OCI-M2 (cell line): Measurements from ENCODE around the gene VCP.
A peak's percentile ranks its signal among the peaks of the same experiment; 100 is the strongest.

Experiments
- DNase-seq: peaks from one replicate; lab custom pipeline; 2025; ENCODE audit not compliant: unreplicated experiment; lab: John Stamatoyannopoulos, UW

The VCP gene

DNA sequence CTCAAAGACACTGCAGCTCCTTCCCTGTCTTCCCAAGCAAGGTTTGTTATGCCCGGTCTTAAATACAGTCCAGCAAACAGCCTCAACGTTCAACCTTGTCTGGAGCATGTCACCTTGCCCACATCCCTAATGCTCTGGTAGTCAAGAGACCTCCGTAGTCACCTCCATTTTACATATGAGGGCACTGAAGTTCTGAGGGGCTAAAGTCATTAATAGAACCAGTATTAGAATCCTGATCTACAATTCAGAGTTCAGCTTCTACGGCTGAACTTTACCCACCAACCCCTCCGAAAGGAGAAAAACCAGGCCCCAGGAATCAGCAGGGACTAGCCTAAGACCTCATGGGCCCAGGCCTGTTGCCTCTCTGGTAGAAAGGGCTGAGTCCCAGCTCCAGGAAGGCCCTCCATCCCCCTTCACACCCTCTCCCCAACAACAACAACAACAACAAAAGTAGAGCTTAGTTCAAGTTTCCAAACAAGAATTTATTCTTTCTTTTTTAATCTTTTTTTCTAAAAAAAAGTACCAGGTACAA is 31.3 kb upstream of the VCP start:
- no peak for DNase-seq

DNA sequence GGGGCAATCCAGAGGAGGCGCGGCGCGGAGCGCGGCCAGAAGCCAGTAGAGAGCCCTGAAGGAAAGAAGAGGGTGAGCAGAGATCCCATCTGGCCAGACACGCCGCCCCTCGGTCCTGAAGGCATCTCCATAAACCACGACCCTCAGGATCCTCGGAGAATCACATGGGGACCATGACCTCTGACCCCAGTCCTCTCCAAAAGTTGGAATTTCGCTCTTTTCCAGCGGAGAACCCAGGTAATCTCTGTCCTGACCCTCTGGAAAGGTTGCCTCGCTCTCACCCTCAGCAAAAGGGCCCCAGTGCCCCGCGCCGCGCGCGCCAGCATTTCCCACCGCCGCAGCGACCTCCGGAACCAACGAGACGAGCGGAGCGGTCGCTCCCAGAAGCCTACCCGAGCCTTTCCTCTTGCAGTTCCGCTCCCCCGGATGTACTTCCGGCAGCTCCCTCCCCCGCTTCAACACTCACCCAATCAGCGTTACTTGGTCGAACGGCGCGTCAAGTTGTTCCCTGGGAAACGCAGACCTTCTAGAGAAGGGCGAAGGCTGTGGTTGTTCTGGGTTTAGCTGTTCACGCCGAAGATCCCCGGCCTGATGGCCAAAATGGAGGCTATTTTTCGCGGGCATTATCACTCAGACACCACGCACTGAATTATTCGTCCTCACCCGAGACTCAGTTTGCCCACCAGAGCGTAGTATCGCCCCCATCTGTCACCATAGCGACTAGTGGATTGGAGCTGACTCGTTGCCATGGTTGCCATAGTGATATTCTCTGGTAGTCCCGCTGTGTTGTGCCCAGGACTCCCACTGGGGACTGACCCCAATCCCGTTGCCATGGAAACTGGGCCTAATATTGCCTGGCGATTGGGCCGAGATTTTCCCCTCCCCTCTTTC is 30.6 kb upstream of the VCP start, which contains the start of gene STOML2:
Gene STOML2 (minus strand): TSS at position 363 of the 891 bp plus-strand sequence. CDS start 37 bp downstream, at position 326.
- peak; percentile 28 for DNase-seq

DNA sequence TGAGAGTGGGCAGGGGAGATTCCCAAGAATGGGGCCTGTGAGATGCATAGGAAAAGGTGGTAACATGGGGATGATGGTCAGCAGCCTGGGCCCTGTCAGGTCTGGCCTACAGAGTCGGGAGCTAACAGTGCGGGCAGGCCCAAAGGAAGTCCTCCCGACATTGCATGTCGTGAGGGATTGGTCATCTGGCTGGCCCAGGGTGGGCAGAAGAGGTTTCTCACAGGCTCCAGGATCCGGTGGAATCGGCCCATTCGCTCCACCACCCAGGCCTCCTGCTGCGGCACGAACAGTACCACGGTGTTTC is 30.0 kb upstream of the VCP start:
- DNase-seq, result no peak

DNA sequence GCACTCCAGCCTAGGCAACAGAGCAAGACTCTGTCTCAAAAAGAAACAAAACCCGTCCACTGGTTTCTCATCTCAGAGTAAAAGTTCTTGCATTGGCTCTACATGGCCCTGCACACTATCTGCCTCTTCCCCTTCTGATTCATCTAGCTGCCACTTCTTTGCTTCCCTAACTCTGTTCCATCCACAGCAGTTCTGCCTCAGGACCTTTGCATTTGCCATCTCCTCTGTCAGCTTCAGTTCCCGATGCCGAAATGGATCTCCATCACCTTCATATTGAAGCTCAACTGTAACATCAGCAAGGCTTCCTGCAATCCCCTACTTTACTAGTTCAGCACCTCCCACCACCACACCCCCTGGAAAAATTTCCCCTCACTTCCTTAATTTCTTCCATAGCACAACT is 25.1 kb upstream of the VCP start:
- no peak for DNase-seq

DNA sequence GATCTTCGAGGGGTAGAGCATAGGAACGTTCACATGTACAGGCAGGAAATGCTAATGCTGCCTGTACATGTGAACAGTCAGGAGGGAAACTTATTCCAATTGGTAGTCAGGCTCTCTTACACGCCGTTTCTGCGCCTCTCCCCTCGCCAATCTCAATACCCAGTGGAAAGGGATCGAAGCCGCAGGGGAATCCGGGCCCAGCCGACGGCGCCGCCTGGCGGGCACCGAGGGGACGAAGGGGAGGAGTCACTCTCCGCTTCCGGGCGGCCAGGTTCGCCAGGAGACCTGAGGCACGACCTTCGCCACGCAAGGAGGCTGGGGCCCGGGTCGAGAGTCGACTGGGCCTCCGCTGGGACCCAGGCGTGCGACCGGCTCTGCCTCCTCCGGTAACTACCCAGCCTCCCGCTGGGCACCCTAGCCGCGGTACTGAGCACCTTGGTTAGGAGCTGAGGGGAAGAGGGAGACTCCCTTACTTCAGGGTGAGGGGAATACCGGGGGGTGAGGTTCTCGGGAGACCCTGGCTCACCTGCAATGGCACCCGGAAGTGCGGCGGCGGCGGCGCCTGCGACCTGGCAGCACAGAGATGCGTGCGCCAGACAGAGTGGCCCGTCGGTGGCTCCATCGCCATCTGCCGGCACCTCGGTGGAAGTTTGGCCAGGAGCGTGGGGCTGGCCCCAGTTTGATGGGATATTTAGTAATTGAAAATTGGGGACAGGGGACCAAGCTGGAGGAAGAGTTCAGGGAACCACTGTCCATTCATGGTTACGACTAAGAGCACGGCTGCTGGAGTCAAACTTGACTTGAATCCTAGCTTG is 23.8 kb upstream of the VCP start, which contains the start of gene PIGO:
Gene PIGO (minus strand): TSS at position 557 of the 815 bp plus-strand sequence. CDS start 1,026 bp downstream, outside the sequence.
- DNase-seq, result peak; percentile 46

DNA sequence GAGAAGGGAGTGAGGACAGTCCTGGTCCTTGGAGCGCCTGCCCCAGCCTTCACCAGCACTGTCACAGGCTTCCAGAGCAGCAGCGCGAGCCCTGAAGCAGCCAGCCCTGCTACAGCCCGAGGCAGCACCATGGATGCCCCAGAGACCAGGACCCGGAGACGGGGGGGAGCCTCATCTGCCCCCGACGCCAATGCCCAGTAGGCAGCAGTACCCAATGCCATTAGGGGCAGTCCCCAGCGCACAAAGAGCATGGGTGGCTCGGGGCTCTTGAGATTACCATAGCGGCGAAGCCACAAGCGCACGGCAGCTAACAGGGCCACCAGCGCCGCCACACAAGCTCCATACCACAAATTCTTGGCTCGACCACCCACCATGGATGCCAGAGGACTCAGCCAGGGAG is 19.1 kb upstream of the VCP start:
- DNase-seq, result no peak

DNA sequence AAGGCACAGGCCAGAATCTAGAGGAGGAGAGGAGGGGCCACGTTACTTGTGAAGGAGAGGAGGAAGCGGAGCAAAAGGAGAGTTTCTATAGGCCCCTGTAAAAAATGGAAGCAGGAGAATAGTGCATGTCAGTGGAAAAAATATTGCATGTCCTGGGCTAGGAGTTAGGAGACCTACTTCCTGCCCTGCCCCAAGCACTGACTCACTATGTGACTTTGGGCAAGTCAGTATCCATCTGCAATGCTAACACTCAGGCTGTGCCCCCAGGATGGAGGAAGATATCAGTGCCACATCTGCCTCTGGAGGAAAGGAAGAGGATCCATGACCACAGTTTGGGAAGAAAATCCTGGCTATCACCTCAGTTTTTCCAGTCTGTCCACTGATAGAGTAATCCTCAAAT is 17.0 kb upstream of the VCP start:
- no peak for DNase-seq

DNA sequence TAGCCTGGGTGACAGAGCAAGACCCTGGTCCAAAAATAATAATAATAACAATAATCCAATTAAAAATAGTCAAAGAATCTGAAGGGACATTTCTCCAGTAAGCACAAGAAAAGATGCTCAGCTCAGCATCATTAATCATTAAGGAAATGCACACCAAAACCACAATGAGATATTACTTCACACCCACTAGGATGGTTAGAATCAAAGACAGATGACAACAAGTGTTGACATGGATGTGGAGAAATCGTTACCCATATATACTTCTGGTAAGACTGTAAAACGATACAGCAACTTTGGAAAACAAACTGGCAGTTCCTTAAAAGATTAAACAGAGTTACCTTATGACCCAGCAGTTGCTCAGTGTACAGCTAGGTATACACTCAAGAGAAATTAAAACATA is 12.7 kb upstream of the VCP start:
- no peak for DNase-seq

DNA sequence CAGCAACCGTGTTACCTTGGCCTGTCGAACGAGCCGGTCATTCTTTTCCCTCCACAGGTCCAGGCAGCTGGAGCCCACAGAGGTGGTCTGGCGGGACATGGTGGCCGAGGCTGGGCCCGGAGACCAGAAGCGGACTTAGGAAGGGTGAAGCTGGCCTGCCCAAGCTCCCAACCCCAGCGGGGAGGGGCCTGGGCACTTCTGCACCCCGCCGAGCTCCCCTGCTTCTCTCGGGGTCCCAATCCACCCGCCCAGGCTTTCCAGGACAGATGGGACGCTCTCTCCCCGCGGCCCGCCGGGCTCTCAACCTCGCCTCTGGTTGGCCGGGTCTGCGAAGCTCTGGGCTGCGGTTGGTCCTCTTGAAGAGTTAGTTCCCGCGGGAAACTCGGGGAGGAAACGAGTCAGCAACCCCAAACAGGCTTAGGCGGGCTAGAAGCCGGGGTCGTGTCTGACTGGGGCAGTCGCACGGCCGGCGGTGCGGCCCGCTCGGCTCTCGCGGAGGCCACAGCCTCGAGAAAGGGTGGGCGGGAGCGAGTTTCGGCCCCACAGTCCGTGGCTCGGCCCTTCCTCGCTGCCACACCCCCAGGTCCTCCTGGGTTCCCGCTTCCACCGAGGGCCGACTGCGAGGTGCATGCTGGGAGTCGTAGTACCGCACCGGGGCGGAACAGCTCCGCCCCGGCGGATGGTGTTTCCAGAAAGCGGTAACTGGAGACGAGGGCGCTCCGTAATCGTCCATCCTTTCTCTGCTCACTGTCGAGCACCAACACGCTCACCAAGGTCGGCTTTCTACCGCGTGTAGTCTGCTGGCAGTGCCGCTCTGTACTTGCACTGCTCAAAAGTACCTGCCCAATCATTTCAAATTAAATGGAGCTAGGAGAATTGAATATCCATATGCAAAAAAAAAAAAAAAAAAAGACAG is 7.3 kb upstream of the VCP start, which contains the start of gene FANCG:
Gene FANCG (minus strand): TSS at position 517 of the 916 bp plus-strand sequence. CDS start 418 bp downstream, at position 99.
- DNase-seq, result peak; percentile 35

DNA sequence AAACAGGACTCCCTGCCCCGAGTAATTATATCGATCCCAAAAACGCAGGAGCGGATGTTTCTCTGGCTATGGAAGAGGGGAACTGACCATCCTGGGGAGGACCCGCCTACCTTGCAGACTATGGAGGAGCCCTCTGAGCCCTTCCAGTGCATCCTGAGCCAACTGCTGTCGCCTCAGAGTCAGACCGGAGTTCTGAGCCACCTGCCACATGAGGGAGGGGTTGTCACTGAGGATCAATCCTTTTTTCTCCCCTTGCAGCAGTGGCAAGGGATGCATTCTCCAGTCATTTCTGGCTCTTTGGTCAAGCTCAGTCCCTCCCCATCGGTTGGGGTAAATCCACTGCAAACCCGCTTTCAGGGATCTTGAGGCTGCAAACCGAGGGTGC is 6.6 kb upstream of the VCP start:
- no peak for DNase-seq

DNA sequence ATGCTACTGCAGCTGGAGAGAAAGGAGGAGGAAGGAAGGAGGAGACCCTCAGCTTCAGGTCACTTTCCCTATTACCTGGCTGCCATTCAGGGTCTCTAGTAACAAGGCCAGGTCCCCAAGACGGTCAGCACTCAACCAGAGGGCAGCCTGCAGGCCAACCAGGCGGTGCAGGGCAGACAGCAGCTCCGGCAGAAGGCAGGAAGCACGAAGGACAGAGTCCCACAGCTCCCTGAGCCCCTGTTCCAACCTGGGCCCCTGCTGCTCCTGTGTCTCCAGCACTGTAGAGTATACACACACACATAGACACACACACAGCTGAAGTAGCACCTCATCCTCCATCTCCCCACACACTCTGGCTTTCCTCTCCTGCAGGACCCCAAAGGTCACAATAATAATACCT is 5.6 kb upstream of the VCP start:
- DNase-seq, result no peak

DNA sequence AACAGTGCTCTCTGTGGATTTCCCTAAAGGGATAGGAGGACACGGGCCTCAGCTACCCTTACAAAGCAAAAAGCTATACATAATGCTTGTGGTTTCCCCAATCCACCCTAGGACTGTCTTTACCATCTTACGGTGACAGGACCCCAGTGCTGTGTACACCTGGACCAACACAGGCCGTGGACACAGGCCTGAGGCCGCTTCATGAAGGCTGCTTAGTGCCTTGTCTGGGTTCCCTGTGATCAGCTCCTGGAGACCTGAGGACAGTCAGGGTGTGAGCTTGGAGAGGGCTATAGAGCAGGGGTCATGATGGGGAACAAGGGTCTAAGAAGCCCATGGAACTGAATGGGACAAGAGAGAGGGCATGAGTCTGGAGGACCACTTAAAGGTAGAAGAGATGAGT is 4.4 kb upstream of the VCP start:
- DNase-seq, result no peak

DNA sequence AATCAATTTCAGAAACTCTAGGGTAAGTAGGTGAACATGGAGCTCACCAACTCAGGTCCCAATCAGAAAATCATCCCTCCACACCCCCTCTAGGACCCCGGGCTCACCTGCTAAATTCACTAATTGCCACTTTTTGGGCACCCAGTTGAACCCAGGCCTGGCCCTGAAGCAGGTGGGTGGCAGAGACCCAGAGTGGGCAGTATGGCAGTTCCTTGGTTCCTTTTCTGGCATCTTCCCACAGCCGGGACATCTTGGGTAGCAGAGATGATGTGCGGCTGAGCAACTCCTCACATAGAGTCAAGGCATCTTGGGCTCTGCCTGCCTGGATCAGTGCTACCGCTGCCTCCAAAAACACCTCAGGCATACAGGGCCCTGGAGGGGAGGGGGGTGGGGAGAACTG is 2.9 kb upstream of the VCP start:
- DNase-seq, result no peak

DNA sequence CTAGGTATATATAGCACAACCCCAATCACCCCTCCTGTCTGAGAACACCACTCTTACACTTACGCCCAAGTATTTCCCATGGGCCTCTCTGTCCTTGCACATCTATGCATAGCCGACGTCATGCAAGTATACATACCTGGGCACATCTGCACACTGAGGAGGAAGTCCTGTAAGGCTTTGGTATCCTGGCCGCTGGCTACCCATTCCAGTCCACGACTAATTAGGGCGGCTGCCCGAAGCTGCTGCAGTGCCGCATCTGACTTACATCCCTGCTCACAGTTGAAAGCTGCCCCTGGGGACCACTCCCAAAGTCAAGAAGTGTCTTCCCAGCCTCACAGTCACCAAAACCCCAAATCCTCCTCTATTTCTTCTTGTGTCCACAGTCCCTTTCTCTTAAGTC is 2.4 kb upstream of the VCP start:
- no peak for DNase-seq

DNA sequence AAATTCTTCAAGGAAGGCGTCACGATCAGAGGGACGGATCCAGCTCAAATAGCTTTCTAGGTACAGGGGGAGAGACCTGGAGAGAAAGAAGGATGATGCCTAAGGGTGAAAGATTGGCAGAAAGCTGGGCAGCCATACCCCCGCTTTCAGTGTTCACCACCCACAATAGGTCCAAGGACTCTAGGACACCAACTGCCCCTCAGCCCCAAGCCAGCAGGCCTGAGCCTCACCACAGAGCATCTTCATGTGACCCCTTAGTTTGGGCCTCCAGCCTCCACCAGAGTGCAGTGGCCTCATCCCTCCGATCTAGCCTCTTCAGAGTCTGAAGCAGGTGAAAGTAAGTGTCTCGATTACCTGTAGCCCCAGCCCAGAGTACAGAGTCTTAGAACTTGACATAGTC is 1.7 kb upstream of the VCP start:
- no peak for DNase-seq

DNA sequence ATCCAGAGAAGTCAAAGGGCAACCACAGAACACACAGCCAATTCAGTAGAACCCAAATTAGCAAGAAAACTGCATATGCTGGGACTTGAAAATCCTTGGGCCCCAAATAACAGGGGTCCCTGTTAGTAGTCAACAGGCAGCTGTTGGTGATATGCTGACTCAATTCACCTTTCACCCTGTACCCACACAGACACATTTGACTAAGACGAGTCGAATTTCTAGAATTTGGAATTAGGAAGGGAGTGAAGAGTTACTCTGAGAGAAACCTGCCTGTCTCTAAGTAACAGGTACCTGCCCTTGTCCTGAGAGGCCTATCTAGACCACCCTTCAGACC is 821 bp upstream of the VCP start:
- no peak for DNase-seq

DNA sequence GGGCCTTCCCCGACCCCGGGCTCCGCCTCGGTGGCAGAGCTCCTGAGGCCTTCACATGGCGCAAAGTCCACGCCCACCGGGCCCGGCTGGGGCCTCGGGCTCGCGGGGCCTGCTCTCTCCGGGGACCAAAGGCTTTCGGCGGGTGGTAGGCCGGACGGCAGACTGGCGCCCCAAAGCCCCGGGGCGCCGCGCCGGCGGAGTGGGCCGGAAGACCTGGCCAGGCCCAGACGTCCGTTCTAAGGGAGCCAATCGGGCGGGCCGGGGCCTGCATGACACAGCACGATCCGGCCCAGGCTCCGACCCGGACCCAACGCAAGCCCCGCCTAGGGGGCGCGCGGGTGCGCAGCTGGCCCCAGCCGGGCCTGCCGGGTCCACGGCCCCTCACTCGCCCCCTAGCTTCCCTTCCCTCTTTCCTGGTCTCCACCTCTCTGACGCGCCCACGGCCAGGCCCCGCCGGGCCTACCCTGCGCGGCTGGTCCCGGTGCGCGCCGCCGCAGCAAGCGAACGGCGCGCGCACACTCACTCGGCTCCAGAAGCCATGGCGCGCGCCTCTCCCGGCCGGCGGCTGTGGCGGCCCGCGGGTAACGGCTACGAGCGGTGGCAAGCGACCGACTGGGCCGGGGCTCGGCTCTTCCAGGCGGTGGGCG is 488 bp downstream of the VCP start:
- no peak for DNase-seq

DNA sequence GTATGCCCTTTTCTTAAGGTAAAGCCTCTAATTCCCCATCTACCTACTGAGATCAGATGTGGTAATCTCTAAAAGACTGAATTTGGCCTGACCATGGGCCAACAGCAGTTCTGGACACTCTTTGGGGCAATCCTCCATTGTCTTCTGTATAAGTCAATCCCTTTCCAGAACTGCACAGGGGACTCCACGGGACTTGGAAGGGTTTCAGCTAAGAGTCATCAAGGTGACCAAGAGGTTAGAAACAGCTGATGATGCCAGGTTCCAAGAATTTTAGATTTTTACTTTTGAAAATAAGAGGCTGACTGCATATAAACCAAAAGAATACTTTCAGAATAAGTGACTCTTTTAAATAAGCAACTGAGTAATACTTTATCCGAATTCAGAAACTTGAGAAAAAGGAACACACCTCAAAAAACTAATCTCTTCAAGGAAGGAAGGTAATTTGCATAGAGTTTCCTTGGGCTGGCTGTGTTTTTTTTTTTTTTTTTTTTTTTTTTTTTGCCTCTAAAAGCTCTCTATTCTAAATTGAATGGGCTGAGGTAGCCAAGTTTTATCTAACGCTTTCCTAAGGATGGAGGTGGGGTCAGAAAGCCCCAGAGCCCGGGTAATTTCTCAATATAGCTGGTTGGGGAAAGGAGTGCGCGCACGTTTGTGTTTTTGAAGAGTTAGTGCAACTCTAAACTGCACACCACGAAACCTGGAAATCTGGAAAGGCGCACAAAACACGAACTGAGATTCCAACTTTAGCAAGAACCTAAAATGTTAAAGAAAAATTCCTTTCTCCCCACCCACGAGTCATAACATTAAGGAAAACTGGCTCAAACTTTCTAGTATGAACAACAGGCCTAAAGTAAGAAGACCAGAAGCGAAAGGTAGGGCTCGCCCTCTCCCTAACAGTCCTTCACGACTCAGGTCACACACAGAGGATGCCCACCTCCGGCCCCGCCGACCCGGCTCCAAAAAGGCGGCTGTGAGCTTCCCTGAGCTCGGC is 1.3 kb downstream of the VCP start:
- DNase-seq, result no peak

DNA sequence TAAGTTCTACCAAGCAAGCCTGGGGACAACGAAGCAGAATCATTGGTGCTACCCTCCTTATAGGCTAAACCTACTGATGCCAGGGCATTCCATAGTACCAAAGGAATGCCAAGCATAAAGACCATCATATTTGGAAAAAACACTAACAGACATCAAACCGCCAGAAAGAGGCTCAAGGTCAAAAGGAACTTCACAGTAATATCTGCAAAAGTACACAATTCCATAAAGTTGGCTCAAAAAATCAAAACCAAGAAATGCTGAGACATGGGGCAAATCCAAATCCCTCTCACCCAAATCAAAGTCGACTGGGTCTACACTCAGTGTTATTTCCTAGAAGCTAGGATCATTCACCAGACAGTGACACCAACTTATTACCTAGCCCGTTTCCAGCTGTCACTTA is 3.4 kb downstream of the VCP start:
- no peak for DNase-seq
